ENCODE measurements around the gene SNX1.

Gene SNX1

GRCh38 chr15:64157599-64158125 is 61.9 kb downstream of the SNX1 start:
- TF ChIP-seq PPARA (CRISPR knock-in tag; IDR thresholded peaks at IDR 0.05; ENCODE audit: borderline replicate concordance) (no peak), ZFP3 (CRISPR knock-in tag; IDR thresholded peaks at IDR 0.05) (no peak), ZFP30 (CRISPR knock-in tag; IDR thresholded peaks at IDR 0.05) (no peak)
- no peak for ATAC-seq

GRCh38 chr15:64158363-64159134 is 62.8 kb downstream of the SNX1 start:
- ATAC-seq: no peak
- no peak for TF ChIP-seq ZNF565 (CRISPR knock-in tag; conservative IDR thresholded peaks at IDR 0.05; ENCODE audit: low read depth)
- TF ChIP-seq ZC3H10 (CRISPR knock-in tag; IDR thresholded peaks at IDR 0.05): no peak
- TF ChIP-seq TCF4 (CRISPR knock-in tag; IDR thresholded peaks at IDR 0.05; ENCODE audit: borderline replicate concordance): no peak
- no peak for TF ChIP-seq OSR1 (CRISPR knock-in tag; IDR thresholded peaks at IDR 0.05)
- TF ChIP-seq, protein P1, sequence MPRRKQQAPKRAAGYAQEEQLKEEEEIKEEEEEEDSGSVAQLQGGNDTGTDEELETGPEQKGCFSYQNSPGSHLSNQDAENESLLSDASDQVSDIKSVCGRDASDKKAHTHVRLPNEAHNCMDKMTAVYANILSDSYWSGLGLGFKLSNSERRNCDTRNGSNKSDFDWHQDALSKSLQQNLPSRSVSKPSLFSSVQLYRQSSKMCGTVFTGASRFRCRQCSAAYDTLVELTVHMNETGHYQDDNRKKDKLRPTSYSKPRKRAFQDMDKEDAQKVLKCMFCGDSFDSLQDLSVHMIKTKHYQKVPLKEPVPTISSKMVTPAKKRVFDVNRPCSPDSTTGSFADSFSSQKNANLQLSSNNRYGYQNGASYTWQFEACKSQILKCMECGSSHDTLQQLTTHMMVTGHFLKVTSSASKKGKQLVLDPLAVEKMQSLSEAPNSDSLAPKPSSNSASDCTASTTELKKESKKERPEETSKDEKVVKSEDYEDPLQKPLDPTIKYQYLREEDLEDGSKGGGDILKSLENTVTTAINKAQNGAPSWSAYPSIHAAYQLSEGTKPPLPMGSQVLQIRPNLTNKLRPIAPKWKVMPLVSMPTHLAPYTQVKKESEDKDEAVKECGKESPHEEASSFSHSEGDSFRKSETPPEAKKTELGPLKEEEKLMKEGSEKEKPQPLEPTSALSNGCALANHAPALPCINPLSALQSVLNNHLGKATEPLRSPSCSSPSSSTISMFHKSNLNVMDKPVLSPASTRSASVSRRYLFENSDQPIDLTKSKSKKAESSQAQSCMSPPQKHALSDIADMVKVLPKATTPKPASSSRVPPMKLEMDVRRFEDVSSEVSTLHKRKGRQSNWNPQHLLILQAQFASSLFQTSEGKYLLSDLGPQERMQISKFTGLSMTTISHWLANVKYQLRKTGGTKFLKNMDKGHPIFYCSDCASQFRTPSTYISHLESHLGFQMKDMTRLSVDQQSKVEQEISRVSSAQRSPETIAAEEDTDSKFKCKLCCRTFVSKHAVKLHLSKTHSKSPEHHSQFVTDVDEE (CRISPR knock-in tag; IDR thresholded peaks at IDR 0.05): no peak
- TF ChIP-seq CSDC2 (CRISPR knock-in tag; IDR thresholded peaks at IDR 0.05): no peak
- TF ChIP-seq TOX (CRISPR knock-in tag; IDR thresholded peaks at IDR 0.05; ENCODE audit: borderline replicate concordance): no peak
- no peak for TF ChIP-seq ISL1 (CRISPR knock-in tag; IDR thresholded peaks at IDR 0.05)
- TF ChIP-seq GLIS3 (CRISPR knock-in tag; IDR thresholded peaks at IDR 0.05): no peak
- no peak for TF ChIP-seq ARNTL (CRISPR knock-in tag; IDR thresholded peaks at IDR 0.05; ENCODE audit: borderline replicate concordance, low read depth)
- TF ChIP-seq ESRRG (CRISPR knock-in tag; IDR thresholded peaks at IDR 0.05): no peak
- no peak for TF ChIP-seq CSRNP3 (CRISPR knock-in tag; IDR thresholded peaks at IDR 0.05)
- TF ChIP-seq ZNF8 (CRISPR knock-in tag; IDR thresholded peaks at IDR 0.05): no peak
- TF ChIP-seq PPARA (CRISPR knock-in tag; IDR thresholded peaks at IDR 0.05; ENCODE audit: borderline replicate concordance): no peak
- TF ChIP-seq BACH2 (CRISPR knock-in tag; IDR thresholded peaks at IDR 0.05; ENCODE audit: borderline replicate concordance): no peak
- TF ChIP-seq, protein P2, sequence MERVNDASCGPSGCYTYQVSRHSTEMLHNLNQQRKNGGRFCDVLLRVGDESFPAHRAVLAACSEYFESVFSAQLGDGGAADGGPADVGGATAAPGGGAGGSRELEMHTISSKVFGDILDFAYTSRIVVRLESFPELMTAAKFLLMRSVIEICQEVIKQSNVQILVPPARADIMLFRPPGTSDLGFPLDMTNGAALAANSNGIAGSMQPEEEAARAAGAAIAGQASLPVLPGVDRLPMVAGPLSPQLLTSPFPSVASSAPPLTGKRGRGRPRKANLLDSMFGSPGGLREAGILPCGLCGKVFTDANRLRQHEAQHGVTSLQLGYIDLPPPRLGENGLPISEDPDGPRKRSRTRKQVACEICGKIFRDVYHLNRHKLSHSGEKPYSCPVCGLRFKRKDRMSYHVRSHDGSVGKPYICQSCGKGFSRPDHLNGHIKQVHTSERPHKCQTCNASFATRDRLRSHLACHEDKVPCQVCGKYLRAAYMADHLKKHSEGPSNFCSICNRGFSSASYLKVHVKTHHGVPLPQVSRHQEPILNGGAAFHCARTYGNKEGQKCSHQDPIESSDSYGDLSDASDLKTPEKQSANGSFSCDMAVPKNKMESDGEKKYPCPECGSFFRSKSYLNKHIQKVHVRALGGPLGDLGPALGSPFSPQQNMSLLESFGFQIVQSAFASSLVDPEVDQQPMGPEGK (CRISPR knock-in tag; IDR thresholded peaks at IDR 0.05; ENCODE audit: borderline replicate concordance): no peak
- TF ChIP-seq SNAI2 (CRISPR knock-in tag; IDR thresholded peaks at IDR 0.05): no peak
- TF ChIP-seq CREB5 (CRISPR knock-in tag; IDR thresholded peaks at IDR 0.05; ENCODE audit: low read depth): no peak
- no peak for TF ChIP-seq ZNF70 (CRISPR knock-in tag; IDR thresholded peaks at IDR 0.05)
- no peak for TF ChIP-seq ZFP30 (CRISPR knock-in tag; IDR thresholded peaks at IDR 0.05)

DNA sequence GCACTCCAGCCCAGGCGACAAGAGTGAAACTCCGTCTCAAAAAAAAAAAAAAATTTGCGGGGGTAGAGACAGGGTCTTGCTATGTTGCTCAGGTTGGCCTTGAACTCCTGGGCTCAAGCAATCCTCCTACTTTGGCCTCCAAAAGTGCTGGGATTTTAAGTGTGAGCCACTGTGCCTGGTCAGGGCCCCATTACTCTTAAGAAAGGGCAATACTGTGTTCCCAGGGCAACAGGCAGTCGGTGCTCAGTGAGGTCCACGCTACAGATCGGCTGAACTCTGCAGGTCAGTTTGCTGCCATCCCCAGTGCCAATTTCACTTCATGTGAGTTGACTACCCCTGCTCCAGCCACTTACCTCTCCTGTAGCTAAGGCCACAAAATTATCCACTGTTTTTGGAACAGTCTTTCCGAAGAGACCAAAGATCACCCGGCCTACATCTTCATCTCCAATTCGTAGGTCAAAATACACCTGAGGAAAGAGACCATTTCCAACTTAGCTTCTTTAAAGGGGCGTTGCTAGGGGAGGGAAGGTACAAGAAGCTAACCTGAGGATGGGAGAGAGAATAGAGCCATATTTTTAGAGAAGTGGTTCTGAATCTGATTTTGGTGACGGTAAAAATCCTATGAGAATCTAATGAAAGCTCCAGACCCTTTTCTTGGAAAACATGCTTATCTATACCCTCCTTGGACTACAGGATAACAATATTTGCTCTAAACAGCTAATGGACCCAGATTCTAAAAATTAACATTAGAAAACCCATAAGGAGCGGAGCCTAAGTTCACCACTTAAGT is 66.1 kb downstream of the SNX1 start:
- TF ChIP-seq, protein P2 (CRISPR knock-in tag; IDR thresholded peaks at IDR 0.05; ENCODE audit: borderline replicate concordance): no peak
- no peak for TF ChIP-seq TOX (CRISPR knock-in tag; IDR thresholded peaks at IDR 0.05; ENCODE audit: borderline replicate concordance)
- no peak for TF ChIP-seq ZFP3 (CRISPR knock-in tag; IDR thresholded peaks at IDR 0.05)
- no peak for TF ChIP-seq ZNF70 (CRISPR knock-in tag; IDR thresholded peaks at IDR 0.05)
- TF ChIP-seq ZNF565 (CRISPR knock-in tag; conservative IDR thresholded peaks at IDR 0.05; ENCODE audit: low read depth): no peak
- no peak for TF ChIP-seq ARNTL (CRISPR knock-in tag; IDR thresholded peaks at IDR 0.05; ENCODE audit: borderline replicate concordance, low read depth)
- no peak for TF ChIP-seq ZNF8 (CRISPR knock-in tag; IDR thresholded peaks at IDR 0.05)
- no peak for TF ChIP-seq ISL1 (CRISPR knock-in tag; IDR thresholded peaks at IDR 0.05)
- TF ChIP-seq CREB5 (CRISPR knock-in tag; IDR thresholded peaks at IDR 0.05; ENCODE audit: low read depth): no peak
- no peak for TF ChIP-seq OSR1 (CRISPR knock-in tag; IDR thresholded peaks at IDR 0.05)
- TF ChIP-seq BACH2 (CRISPR knock-in tag; IDR thresholded peaks at IDR 0.05; ENCODE audit: borderline replicate concordance): no peak
- TF ChIP-seq CSDC2 (CRISPR knock-in tag; IDR thresholded peaks at IDR 0.05): no peak
- ATAC-seq: no peak

Measured in SK-N-SH treated with all-trans-retinoic acid at 6 μM for 48 hours (cell line).